ENCODE results near the gene PRIMPOL. TPM values are rescaled to one million over a fixed set of nuclear protein-coding genes. Genes with fewer than 3 reads are reported as not detected.

Gene PRIMPOL
- total and polyA plus RNA-seq, 7 donors = 4.2 to 11.1 (median 5.7) TPM

- H3K27ac ChIP-seq = no peak overlapping the region
- ATAC-seq (no peak), DNase-seq (no peak)
- no peaks in the 10 kb centered on the region for H3K27me3 ChIP-seq (ENCODE audit: insufficient read depth in 3 of 3, low read length in 2 of 3)
- intact Hi-C loops (cut with DNase I) = no loop called here
- peaks cover 0 to 70% of the 10 kb centered on the region in 2 donors for H3K36me3 ChIP-seq (ENCODE audit: insufficient read depth in 1 of 2, low read depth in 1 of 2)
- no peak overlapping the region for H3K4me3 ChIP-seq
- no peak for TF ChIP-seq CTCF (IDR thresholded peaks at IDR 0.05)
- H3K9me3 ChIP-seq = no peaks in the 10 kb centered on the region
- WGBS, 3 donors = 70 to 87% (median 84%) methylated on average over 9 of the region's 9 CpGs
- no peaks in the 10 kb centered on the region for H3K4me1 ChIP-seq
Measured at GRCh38 chr4:184668511-184669114, 19.1 kb downstream of the PRIMPOL start.

- intact Hi-C loops (cut with DNase I) = no loop called here
- TF ChIP-seq CTCF (IDR thresholded peaks at IDR 0.05) = no peak
- ATAC-seq (no peak), DNase-seq (no peak)
- WGBS, 3 donors = 38 to 68% (median 50%) methylated on average over 7 of the region's 7 CpGs
- H3K27ac ChIP-seq = no peak overlapping the region
- H3K4me1 ChIP-seq = no peaks in the 10 kb centered on the region
- H3K36me3 ChIP-seq (ENCODE audit: insufficient read depth in 1 of 2, low read depth in 1 of 2) = peaks cover 0 to 75% of the 10 kb centered on the region in 2 donors
- H3K9me3 ChIP-seq = no peaks in the 10 kb centered on the region
- H3K4me3 ChIP-seq = no peak overlapping the region
- no peaks in the 10 kb centered on the region for H3K27me3 ChIP-seq (ENCODE audit: insufficient read depth in 3 of 3, low read length in 2 of 3)
Measured at GRCh38 chr4:184669251-184669650, 19.7 kb downstream of the PRIMPOL start.

- 78 to 90% (median 78%) methylated on average over 9 of the region's 9 CpGs for WGBS, 3 donors
- Histone ChIP-seq H3K27ac (no peak overlapping the region), H3K4me1 (no peaks in the 10 kb centered on the region), H3K4me3 (no peak overlapping the region), H3K9me3 (no peaks in the 10 kb centered on the region), H3K27me3 (ENCODE audit: insufficient read depth in 3 of 3, low read length in 2 of 3) (no peaks in the 10 kb centered on the region), H3K36me3 (ENCODE audit: insufficient read depth in 1 of 2, low read depth in 1 of 2) (peaks cover 0 to 76% of the 10 kb centered on the region in 2 donors)
- no peak for DNase-seq
- ATAC-seq = no peak
- no peak for TF ChIP-seq CTCF (IDR thresholded peaks at IDR 0.05)
- intact Hi-C loops (cut with DNase I) = no loop called here
Measured at GRCh38 chr4:184671101-184671500, 21.6 kb downstream of the PRIMPOL start.

GRCh38 chr4:184672741-184673140, 23.2 kb downstream of the PRIMPOL start:
- no peak overlapping the region for H3K4me3 ChIP-seq
- no peak for DNase-seq
- H3K27me3 ChIP-seq (ENCODE audit: insufficient read depth in 3 of 3, low read length in 2 of 3) = no peaks in the 10 kb centered on the region
- no peaks in the 10 kb centered on the region for H3K9me3 ChIP-seq
- TF ChIP-seq CTCF (IDR thresholded peaks at IDR 0.05) = no peak
- intact Hi-C loops (cut with DNase I) = no loop called here
- ATAC-seq = no peak
- H3K27ac ChIP-seq = no peak overlapping the region
- 93 to 97% (median 97%) methylated on average over 6 of the region's 6 CpGs for WGBS, 3 donors
- no peaks in the 10 kb centered on the region for H3K4me1 ChIP-seq
- peaks cover 0 to 60% of the 10 kb centered on the region in 2 donors for H3K36me3 ChIP-seq (ENCODE audit: insufficient read depth in 1 of 2, low read depth in 1 of 2)

GRCh38 chr4:184674011-184674410, 24.5 kb downstream of the PRIMPOL start:
- Histone ChIP-seq H3K36me3 (ENCODE audit: insufficient read depth in 1 of 2, low read depth in 1 of 2) (peaks cover 0 to 47% of the 10 kb centered on the region in 2 donors), H3K27ac (no peak overlapping the region), H3K4me1 (no peaks in the 10 kb centered on the region), H3K9me3 (no peaks in the 10 kb centered on the region), H3K27me3 (ENCODE audit: insufficient read depth in 3 of 3, low read length in 2 of 3) (no peaks in the 10 kb centered on the region), H3K4me3 (no peak overlapping the region)
- WGBS, 3 donors = 94 to 97% (median 95%) methylated on average over 4 of the region's 4 CpGs
- intact Hi-C loops (cut with DNase I) = no loop called here
- DNase-seq = no peak
- no peak for TF ChIP-seq CTCF (IDR thresholded peaks at IDR 0.05)
- no peak for ATAC-seq

Measured in psoas muscle (tissue), 8 donors.